GM19452 (cell line): ENCODE measurements around the gene RTL5.
A peak's percentile ranks its signal among the peaks of the same experiment; 100 is the strongest.

Experiments used
- ATAC-seq: cut with Tn5 transposase; IDR thresholded peaks from one replicate; pipeline ENCODE4 v1.9.1; 2021; ENCODE audit not compliant: unreplicated experiment

The RTL5 gene

DNA sequence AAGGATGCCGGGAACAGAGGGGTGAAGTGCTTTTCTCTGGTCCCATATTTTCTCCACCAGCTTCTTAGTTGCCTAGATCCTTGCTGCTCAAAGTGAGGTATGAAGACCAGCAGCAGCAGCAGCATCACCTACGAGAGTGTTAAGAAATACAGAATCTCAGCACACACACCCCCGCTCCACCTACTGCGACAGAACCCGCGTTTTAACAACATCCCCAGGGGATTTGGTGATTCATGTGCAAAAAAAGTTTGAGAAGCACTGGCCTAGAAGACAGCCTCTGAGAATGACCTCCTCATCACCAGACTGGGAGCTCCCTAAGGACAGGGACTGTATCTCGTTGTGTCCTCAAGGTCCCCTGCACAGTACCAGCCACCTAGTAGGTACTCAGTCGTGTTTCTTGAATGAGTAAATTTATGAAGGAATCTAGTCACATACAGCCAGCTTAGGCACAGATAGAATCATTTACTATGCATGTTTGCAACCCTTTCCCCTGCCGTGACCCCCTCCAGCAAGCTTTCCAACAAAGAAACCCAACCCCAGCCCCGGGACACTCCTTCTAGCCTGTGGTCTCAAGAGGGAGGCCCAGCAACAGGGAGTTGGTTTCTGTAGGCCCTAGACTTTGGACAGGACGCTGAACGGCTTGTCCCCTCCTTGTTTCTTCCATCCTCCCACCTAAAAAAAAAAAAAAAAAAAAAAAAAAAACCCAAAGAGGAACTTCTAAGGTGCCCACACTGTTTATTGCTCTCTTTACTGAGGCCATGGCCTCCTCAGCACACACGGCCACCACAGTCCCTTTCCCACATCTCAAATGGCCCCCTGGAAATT, 21.5 kb downstream of the RTL5 start:
- no peak for ATAC-seq

DNA sequence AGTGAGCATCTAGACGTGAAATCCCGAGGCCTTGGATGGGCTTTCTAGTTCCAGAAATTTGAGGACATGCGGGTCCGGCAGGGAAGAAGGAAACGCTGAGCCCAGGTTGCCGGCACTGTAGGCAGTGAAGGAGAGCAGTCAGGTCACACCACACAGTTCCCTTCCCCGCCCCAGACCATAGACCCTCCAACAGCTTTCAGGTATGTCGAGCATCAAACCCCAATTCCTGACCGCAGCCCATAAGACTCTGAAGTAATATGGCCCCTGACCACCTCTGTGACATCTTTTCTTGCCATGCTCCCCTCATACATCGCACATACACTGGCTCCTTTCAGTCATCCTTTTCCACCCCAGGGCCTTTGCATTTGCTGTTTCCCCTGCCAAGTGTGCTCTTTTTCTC, 23.0 kb downstream of the RTL5 start:
- ATAC-seq, result no peak

DNA sequence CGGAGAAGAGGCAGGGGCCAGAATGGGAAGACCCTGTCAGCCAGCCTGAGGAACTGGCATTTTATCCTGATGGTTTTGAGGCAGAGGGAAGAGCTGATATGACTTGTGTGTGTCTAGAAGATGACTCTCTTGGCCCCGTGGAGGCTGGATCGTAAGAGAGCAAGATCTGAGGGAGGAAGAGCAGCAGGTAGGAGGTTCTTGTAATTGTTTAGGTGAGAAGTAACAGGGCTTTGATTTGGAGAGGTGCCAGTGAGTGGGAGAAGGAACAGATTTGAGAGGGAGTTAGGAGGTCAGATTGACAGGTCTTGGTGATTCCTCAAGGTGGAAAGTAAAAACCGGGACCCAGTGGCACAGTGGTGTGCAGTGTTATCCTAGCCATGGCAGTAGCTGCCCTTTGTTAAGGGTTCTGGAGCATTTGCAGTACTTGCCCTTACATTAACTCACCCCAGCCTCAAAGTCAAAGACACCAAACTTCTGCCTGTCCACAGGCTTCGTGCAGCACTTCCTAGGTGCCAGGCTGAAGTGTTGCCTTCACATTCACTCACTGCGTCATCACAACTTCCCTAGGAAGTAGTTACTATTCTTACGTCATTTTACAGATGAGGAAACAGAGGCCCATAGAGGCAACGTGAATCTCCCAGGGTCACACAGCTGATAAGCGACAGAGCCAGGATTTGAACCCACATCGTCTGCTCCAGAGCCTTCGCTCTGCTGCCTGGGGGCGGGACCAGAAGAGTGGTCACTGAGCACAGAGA, 23.7 kb downstream of the RTL5 start:
- ATAC-seq, result no peak

DNA sequence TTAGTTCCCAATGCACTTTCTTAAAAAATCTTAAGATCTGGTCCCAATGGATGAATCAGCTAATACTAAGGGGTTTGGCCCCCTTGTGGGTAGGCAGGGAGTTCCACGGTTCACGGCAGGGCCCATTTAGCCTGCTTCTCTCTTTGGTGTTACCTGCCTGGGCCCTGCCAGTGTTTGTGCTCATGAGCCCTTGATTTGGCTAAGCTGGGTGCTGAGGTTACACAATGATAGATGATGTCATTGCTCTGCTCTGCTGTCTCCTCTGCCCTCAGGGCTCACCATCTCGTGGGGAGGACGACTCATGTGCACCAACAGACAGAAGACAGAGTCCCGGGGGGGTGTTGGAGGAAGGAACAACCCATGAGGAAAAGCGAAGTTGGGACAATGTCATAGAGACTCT, 24.4 kb downstream of the RTL5 start:
- no peak for ATAC-seq

DNA sequence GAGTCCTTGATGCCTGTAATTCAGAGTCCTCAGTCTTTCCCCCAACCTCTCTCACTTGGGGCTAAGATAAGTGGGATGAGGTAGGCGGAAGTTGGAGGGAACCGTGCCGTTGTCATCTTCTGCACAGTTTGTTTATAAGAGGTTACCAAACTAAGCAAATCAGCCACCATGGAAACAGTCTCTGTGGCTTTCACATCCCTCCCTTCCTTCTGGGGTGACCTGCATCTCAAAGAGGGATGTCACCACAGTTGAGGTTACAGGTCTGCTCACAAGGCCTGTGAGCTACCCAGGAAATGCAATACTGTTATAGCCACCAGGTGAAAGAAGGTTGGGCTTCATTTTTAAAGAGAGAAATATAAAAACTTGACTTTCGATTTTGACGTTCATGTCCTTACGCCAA, 26.3 kb downstream of the RTL5 start:
- peak; percentile 63 for ATAC-seq

DNA sequence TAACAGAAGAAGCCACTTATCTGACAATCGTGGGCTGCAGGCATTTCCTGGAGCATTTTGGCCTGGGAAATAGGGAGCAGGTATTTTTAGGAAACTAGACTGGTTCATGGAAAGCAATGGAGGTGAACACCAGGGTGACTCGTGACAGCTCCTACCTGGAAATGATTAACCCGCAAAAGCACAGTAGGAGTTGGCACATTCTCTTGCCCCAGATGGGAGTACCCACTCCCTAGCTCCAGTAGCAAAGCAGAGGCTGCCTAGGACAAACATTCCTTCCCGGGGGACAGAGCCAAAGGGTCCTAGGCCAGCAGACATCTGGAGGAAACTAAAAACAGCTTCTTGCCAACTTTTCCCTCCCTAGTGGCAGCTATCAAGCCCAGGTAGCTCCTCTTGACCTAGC, 29.0 kb downstream of the RTL5 start:
- no peak for ATAC-seq

DNA sequence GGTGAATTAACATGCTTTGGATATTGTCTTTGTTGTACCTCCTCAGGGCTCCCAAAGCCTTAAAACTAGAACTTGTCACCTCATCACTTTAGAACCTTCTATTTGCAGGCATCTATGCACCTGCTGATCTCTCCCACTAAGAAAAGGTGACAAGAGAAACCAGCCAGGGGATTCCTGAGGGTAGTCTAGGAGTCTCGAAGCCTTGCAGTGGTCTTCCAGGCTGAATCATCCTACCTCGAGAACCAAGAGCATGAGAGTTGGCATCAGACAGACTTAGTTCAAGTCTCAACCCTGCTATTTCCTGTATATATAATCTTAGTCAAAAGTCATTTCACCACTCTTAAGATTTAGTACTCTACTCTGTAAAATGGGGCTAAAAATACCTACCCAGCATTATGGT, 29.6 kb downstream of the RTL5 start:
- no peak for ATAC-seq

DNA sequence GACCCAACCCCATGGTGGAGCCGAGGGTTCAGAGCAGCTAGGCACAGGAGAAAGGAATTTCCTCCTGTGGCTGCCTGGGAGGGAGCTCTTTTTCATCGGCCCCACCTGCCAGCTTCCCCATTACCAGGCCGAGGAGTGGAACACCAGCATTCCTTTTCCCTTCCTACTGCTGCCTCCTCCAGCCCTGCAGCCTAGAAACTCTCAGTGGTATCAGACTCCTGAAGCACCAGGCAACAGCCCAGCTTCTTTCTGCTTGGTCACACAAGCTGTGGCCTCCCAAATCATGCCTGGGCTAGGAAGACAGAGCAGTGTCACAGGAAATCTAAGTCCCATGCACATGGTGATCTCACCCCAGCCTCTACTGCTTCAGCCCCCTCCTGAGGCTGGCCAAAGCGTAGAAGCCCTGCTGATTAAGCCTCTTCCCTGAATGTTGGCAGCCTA, 30.1 kb downstream of the RTL5 start:
- ATAC-seq, result no peak

DNA sequence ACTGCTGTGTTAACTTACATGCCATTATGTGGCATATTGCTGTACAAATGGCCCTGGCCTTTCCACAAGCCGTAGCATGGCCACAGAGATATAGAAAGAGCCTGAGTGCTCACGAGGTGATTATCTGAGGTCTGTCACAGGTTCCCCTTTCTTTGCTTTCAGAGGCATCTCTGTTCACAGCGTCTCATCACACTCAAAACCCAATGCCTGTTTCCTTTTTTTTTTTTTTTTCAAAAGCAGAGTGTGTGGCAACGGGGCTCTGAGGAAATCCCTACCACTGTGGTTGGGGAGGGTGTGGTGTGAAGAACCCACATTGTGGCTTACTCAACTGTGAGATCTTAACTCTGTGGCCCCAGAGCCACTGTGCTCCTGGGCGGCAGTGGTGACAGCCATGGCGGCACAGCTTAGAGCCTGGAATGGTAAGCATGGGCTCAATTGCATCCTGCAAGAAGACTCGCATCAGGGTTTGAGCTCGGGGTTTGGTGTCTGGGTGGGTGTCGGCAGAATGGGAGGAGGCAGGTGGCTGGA, 30.8 kb downstream of the RTL5 start:
- peak; percentile 76 for ATAC-seq

DNA sequence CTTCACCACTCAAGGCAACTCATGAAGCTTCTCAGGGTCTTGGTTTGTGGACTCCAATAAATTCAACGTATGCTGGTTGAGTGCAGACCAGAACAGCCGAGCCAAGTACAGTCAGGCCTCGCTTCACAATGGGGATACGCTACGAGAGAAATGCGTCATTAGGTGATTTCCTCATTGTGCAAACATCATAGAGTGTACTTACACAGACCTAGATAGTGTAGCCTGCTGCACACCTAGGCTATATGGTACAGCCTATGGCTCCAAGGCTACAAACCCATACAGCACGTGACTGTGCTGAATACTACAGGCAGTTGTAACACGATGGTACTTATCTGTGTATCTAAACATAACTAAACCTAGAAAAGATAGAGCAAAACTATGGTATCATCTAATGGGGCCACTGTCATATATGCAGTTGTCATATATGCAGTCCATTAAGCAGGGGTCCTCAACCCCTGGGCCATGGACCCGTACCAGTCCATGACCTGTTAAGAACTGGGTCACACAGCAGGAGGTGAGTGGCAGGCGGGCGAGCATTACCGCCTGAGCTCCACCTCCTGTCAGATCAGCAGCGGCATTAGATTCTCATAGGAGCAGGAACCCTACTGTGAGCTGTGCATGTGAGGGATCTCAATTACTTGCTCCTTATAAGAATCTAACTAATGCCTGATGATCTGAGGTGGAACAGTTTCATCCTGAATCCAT, 31.5 kb downstream of the RTL5 start:
- no peak for ATAC-seq

DNA sequence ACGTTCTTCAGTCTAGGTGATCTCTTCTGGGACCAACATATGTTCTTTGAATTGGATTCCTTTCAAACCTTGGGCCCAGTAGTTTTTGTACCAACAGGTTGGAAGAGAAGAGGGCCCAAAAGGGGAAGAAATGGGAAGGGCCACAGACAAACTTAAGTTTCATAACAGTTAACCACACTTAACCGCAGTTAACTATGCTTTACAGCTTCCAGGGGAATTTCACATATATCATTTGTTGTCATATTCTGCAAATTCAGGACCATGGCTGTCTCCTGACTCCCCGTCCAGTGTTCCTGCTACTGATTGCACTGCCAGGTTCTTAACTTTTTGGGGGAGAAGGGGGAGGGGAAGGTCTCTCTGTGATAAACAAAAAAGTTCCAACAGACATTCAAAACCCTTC, 34.6 kb downstream of the RTL5 start:
- ATAC-seq, result no peak

DNA sequence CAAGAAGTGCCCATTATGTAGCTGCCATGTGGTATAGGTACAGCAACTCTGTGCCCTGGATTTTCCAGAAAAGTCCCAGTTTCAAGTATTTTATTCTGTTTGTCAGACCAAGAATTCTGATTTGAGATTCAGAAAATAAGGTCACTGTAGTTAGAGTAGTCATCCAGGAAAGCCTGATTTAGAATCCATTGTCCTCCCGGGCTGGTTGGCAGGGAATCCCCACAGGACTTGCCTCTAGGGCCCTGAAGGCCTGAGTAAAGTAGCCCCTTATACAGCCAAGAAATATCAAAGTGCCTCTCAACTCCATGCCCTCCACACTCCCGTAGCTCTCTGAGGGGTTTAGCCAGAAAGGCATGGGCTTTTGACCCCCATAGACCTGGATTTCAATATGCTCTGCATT, 36.3 kb downstream of the RTL5 start:
- no peak for ATAC-seq

DNA sequence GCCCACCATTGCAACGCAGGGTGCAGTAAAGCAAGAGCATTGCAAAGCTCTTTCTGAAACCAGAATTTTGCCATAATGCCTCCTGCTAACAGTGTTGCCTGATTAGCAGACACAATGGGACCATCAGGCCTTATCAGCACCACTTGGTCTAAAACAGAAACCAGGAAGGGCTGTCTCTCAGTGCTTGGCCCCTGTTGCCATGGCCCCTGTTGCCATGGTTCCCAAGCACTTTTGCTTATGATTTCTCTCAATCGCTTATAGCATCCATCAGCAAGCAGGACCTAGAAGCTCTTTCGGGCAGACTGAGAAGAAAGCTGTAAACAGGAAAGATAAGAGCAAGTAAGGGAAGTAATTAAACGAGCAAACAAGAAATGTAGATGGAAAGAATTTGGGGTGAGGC, 36.8 kb downstream of the RTL5 start:
- peak; percentile 70 for ATAC-seq

DNA sequence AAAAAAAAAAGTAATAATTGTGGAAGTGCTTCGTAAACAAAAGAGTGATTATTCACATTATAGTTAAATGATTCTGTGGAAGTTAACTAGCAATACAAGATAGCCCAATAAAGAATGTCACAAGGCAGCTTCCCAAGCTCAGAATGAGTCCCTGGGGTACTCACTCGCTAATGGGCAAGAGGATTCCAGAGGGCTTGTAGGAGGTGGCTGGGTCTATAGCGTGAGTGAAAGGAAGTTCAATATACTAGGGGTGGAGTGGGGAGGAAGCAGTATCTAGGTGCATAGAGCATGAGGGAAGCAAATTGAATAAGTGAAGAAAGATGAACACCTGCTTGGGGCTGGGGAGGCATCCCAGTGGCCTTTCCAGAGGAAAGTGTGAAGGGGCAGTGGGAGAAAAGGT, 42.5 kb downstream of the RTL5 start:
- no peak for ATAC-seq

DNA sequence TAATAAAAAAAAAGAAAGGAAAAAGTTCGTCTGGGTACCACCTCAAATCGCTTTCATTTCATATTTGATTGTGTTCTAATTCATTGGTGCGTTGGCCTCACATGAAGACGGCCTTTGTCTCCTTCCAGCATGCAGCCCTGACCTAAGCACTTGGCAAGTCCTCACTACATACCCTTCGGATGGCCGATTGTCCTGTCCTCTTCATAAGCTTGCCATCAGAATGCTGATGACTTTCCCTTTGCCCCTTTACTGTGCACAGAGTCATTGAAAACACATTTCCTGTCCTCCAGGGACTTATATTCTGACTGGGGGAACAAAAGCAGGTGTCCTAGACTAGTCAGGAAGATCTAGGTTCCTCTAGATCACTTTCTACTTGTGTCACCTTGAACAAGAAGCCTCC, 43.0 kb downstream of the RTL5 start:
- ATAC-seq, result no peak

DNA sequence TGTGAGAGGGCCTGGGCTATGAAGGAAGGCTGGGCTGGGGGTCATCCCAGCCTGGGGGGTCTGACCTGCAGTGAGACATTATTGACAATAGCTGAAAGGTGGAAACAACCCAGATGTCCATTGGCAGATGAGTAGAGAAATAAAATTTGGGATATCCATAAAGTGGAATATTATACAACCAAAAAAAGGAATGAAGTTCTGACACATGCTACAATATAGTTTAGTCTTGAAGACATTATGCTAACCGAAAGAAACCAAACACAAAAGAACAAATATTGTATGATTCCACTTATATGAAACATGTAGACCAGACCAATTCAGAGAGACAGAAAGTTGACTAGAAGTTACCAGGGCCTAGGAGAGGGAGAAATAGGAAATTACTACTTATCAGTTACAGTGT, 44.7 kb downstream of the RTL5 start:
- ATAC-seq, result no peak

DNA sequence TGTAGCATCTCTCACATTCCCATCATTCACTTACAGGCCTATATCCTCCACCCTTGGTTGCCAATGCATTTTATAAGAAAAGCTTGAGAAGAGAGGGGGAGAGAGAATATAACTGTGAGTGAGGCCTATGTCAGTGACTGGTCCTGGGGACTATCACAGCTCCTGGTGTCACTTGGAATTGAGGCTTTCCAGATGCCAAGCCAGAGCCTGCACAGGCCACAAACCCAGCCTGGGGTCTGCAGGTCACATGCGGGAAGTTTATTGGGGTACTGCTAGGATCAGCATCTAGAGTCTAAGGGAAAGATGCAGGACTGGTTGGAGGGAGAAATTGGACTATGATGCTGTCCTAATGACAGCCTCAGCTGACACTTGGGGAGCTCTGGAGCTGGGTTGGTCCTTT, 47.6 kb downstream of the RTL5 start:
- ATAC-seq, result no peak

DNA sequence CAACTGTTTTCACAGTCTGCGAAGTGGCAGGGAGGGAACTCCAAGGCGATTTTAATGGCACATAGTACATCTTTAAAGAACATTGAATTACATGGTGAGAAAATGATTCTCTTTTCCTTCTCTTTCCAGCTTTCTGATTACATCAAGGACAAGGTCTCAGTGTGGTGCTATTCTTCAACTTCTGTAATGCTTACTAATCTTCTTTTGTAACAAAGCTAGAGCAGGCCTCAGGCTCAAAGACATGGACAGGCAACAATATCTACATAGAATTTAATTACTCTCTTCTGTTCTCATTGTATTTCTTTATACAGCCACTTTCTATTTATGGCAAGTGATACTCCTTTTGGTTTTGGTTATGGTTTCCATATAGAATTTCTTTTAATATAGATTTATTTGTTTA, 48.4 kb downstream of the RTL5 start:
- ATAC-seq, result no peak

DNA sequence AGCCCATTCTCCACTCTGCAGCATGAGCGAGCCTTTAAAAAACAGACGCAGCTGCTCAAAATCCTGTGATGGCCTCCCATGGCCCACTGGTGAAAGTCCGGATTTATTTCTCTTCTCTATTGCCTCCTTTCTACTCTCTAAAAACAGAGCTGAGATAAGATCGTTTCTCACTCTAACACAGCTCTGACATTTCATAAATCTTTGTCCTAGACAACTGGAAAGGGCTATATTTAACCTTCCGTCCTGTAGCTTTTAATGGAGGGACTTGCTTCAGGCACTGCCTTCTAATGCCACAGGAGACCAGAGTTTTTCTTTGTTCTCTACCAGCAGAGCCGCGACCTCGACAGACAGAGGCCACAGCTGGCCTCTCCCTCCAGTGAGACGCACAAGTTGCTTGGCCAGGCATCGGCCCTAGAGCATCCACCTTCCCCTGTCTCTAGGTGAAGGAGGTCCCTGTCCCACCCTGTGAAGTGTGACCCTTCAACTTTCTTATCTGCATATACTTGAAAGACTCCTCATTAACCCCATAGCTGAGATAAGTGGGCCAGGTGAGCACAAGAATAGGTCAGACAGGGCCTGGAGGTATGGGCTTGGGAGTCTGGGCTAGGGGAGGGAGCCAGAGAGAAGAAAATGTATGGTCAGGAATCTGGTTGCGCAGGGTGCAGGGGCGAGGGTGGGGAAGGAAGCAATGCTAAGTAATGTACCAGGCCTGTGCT, 50.0 kb downstream of the RTL5 start:
- ATAC-seq, result no peak

DNA sequence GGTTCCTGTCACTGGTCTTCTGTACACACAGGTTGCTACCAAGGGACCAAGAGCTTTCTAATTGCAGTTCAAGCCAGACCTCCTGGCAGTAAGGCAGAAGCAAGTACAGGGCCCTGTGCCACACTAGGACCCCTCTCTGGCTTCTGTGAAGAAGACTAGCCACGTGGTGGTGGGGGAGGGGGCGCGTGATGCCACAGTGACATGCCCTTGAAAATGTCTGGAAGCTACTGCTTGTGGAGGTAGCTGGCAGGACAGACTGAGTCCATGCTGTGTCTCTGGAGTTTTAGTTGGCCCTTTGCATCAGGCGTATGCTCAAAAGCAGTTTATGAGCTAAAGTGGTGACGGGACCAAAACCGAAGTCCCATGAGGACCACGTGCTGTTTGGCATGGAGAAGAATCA, 50.9 kb downstream of the RTL5 start:
- ATAC-seq, result no peak

DNA sequence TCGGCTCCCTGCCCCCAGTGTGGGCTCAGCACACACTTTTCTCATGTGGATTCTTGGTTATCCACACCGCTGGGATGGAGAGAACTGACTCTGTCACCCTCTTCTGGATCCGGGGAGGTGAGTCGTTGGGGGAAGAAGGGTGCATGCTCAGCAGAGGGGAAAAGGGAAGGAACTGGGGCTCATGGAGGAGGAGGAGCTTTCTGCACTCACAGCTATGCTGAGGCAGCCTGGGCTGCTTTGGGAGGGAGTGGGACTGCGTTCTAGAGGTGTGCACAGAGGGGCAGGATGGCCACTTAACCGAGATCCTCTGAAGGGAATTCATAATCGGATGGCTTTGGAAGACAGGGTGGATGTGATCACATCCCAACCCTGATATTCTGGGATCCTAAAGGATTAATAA, 51.6 kb downstream of the RTL5 start:
- ATAC-seq, result no peak
